Stimulated activated CD8-positive, alpha-beta memory T cell treated with anti-CD3 and anti-CD28 coated beads, Interleukin-7, amount 100 ng/mL, for 48 hours (primary cell): ENCODE results near the gene SLC9A7.
A peak's percentile ranks its signal among the peaks of the same experiment; 100 is the strongest.
"Not testable (repeated sequence)": the region's sequence is repeated elsewhere in the genome, so short reads cannot be mapped to it uniquely, and the experiment has no call there.

Experiments used
- DNase-seq, 2 donors: peaks; one replicate each; pipeline ENCODE4 v3.0.0-alpha.2; 2020; ENCODE audit warnings: low read depth in 1 of 2; ENCODE audit errors: extremely low read depth in 1 of 2

The SLC9A7 gene

DNA sequence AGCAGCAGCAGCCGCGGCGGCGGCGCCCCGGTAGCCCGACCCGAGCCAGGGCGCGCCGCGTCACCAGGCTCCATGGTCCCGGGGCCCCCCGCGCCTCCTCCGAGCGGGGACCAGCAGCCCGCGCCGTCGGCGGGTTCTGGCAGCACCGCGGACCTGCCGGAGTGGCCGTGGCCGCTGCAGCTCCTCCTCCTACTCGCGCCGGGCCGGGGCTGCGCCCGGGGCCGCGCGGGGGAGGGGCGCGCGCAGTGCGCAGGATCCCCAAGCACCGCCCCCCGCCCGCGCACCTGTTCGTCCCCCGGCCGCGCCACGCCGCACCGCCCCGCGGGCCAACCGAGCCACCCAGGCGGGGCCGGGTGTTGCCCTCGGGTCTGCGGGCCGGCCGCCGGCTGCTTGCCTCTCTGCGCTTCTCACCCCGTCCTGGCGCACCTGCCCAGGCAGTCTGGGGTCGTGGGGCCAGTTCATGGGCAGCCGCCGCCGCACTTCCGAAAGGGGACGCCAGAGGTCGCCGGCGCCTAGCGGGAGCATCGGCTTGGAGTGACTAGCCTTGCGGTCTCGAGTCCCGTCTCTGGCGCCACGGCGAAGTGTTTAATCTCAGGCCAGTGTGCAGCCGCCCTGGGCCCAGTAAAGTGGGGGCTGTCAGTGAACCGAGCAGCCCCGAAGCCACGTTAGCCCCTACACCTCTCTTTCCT lies at the start of gene SLC9A7:
SLC9A7 (minus strand) TSS at position 163 of the 689 bp plus-strand sequence; CDS start at position 74, 89 bp downstream.
- peak; percentile 47 to 59 for DNase-seq

DNA sequence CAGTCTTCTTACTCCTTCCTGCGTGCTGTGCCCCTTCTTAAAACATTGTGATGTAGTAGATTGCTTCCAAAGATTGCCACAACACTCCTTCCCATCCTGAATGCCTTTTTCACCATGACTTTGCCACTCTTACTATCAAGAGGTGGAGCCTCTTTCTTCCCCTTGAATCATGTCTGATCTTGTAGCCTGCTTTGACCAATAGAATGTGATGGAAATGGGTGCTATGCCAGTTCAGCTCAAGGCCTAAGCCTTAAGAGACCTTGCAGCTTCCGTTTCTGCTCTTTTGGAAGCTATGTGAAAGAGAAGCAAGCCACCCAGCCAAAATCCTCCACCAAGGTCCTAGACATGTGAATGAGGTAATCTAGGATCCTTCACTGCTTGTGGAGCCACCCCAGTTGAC lies 46.4 kb upstream of the SLC9A7 start:
- no peak for DNase-seq

DNA sequence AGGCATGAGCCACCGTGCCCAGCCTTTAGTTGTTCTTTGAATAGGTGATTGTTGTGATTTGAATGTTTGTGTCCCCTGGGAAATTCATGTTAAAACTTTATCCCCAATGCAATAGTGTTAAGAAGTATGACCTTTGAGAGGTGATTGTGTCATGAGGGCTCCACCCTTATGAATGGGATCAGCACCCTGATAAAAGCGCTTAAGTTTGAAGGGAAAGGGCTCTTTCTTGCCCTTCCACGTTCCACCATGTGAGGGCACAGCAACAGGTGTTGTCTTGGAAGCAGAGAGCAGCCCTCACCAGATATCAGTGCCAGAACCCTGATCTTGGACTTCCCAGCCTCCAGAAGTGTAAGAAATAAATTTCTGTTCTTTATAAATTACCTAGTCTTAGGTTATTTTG lies 44.2 kb upstream of the SLC9A7 start:
- DNase-seq: no peak

DNA sequence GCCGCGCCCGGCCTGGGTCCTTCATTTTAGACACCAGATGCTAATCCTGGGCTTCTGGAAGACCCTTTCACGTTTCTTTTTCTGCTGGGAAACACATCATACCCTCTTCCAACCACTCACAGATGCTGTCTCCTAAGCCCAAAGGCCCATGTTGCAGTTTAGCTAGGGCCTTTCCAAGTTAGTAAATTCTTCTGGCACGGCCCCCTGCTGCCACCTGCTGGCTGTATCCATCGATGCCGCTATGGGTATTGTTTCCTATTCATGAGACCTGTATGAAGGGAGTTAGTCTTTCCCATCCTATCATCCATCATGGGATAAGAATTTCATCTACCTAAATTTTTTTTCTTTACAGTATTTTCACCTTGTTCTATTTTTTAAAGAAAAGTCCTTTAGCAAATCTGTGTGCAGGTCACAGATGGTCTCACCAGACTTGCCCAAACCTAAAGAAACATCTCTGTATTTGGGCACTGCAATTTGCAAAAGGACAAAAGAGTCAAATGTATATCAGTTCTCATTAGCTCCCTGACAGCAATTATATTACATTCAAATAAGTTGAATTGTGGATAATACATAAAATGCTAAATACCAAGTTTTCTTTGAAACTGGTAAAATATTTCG lies 37.8 kb upstream of the SLC9A7 start:
- DNase-seq: peak; percentile 24 to 51

DNA sequence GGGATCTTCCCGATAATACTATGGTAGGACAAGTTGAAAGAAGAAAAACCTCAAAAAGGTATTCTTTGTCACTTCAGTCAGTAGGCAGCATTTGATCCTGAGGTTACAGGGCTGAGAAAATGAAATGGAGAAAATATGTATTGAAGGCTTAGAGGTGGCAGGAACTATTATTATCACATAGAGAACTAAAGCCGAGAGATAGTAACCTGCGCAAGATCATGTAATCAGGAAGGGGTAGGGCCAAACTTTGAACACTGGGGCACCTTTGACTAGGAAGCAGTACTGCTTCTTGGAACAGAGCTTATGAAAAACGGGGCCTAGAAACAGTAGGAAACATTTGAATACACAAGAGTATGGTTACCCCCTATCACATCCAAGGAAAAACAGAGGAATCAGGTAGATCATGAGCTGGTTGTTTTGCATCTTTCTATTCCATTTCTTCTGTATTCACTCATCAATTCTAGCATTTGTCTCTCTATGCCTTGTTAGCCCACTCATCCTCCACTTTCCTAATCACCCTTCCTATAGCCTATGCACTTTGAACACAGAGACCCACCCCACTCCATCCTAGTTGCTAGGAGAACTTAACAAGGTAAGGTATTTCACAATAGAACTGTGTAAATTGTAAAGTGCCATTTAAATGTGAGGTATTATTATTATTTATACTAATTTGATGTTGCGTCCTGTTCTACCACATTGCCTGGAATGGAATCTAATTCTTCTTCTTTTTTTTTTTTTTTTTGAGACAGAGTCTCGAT lies 34.6 kb upstream of the SLC9A7 start:
- DNase-seq: no peak

DNA sequence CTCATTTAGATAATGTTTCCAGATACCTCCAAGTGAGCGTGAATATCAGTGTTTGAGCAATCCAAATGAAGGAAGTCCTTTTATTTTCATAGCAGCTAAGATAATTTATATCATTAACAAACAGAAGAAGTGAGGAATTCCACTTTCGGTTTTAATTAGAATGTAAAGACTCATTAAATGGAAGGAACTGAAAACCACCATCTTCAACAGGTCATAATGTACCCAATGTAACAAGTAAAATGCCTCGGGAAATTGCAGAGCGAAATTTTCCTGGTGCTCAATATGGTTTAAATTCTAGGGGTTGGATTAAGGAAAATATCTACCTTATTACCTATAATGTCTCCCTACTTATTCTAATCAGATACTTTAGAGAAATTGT lies 33.9 kb upstream of the SLC9A7 start:
- DNase-seq: no peak

DNA sequence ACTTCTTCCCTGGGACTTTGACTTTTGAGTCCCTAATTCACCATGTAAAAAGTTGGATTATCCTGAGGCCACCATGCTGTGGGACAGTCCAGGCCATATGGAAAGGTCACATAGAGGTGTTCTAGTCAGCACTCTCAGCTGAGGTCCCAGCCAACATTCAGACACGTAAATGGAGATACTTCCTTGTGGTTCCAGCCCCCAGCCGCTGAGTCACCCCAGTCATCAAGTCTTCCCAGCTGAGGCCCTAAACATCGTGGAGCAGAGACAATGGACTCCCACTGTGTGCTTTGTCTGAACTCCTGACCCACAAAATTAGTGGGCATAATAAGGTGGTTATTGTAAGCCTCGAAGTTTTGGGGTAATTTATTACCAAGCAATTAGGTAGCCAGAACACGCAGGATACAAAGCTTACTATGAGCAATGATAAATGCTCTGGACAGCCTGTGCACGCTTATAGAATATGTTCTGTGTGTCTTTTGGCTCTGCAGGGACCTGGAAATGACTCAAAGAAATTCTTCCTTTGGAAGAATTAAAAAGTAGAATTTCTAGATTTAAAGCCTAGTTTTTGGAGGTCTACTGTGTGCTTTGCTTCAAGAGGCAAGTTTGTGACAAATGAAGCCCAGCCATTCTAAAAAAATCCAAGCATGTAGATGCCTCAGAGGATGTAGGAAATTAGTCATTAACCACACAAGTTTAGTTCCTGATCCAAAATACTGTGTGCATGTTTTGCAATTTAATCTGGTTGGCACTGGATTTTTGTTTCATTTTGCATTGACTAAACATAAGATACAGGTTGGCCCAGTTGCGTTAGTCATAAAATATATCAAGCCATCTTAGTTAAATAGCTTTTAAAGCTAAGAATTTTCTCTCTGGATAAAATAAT lies 33.2 kb upstream of the SLC9A7 start:
- DNase-seq: no peak

DNA sequence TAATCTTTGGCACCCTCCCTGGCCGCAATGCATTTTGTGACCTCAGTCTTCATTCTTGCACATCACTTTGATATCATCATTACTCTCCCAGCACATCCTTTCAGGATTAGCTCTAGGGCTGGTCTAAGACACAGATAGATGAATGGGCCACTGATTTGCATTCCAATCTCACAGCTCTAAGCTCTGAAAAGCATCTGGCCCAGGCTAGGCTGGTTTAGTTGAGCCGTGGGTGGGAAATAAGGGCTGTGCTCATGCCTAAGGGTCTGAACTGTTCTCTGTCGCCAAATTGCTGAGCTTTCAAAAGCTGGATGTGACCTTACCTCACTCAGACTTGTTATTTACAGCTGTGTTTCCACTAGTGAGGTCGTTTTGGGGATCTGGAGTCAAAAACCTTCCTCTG lies 30.0 kb upstream of the SLC9A7 start:
- DNase-seq: no peak

DNA sequence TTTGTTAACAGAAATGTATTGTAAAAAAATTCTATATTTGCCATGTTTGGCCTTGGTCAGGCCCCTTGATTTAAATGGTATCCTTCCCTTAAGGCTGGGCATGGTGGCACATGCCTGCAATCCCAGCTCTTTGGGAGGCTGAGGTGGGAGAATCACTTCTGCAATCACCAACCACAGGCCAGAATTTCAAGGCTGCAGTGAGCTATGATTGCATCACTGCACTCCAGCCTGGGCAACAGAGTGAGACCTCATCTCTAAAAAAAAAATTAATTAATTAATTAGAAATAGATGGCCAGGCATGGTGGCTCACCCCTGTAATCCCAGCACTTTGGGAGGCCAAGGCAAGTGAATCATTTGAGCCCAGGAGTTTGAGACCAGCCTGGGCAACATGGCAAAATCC lies 25.5 kb upstream of the SLC9A7 start:
- not testable (repeated sequence) for DNase-seq

DNA sequence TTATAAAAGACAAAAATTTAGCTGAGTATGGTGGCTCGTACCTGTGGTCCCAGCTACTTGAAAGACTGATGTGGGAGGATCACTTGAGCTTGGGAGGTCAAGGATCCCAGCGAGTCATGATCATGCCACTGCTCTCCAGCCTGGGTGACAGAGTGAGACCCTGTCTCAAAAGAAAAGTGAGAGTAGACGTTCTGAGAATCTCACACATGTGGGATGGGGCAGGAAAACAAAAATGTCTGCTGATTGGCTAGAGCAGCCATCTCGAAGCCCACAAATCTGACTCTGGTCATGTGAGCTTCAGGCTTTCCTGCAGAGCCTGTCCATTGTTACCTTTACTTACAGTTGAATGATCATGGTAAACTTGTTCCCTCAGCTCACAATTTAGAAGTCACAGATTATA lies 23.1 kb upstream of the SLC9A7 start:
- DNase-seq: no peak

DNA sequence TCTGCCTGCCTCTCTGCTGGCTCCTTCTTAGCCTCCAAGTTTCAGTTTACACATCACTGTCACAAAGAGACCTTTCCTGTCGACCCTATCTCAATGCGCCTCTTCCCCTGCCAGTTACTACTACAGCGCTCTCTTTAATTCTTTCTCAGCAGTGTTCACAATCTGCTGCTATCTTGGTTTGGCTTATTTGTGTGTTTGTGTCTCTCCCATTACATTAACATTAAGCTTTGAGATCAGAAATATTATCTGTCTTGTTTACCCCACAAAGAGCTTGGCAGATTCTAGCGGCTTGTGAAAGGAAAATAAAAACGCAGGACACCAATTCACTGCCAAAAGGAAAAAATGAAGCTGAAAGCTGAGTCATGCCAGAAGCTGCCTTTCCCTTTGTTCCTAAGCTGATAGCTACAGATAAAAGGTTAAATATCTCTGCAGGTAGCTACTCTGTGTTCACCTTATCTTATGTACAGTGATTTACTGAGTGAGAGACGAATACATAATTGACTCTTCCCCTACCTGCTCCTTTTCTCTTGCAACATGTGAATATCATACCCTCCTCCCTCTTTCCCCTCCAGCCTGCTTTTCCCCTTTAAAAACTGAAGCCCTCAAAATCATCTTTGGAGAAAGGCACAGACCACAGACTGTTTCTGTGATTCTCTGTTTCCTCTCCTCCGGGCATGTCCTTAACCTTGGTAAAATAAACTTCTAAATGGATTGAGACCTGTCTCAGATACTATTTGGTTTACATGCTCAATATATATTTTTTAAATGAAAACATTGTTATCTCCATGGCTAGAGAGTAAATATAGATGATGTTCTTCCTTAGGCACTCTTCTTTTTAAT lies 19.3 kb upstream of the SLC9A7 start:
- DNase-seq: no peak

DNA sequence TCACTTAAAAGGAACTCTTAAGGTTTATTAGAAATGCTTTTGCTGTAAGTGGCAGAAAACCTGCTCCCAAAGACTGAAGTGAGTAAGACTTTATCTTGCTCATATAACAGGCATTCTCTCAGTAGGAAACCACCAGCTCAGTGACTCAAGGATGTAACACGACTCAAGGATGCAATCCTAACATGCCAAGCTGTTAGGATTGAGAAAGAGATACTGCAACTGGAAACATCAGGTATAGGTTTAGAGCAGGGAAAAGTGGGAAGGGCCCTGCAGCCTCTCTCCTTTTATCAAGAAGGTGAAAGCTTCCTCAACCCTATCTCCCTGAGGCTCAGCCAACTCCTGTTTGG lies 11.9 kb upstream of the SLC9A7 start:
- DNase-seq: no peak

DNA sequence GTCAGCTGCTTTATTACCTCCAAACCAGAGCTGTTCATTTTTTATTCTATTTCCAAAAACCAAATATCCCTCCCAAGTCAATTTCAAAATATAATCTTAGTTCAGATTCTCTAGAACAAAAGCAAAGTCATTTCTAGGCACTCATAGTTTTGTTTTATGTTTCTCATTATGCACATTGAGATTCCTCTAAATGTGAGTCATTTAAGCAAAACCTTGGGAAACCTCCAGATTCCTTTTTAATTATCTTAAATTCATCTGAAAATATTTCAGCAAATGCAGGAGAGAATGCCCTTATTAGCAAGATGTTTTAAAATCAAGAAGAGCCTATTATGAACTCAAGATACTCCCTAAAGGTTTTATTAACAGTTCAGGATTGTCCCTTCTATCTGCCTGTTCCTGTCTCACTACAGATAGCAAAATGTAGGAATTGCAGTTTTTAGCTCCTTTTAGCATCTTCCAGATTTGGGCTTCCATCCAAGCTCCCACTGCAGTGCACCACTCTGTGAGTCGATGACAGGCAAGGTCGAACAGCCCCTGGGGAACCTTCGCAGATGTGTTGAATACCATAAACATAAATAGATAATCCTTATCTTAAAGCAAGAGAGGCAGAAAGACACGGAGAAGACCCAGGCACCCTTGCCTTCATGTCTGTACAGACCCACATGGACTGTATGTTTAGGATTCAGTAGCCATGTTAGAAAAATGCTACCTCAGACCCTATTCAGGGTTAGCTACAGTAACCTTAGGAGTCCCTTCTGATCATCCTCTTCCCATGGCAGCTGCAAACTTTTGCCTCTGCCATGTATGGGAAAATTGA lies 11.3 kb upstream of the SLC9A7 start:
- DNase-seq: no peak

DNA sequence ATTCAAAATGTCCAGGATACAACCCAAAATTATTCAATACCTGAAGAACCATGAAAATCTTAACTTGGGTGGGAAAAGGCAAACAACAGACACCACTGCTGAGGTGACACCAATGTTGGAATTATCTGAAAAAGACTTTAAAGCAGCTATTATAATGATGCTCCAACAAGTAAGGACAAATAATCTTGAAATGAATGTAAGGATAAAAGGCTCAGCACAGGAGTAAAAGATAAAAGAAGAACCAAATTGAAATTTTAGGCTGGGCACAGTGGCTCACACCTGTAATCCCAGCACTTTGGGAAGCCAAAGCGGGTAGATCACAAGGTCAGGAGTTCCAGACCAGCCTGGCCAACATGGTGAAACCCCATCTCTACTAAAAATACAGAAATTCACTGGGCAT lies 4.0 kb upstream of the SLC9A7 start:
- DNase-seq: no peak

DNA sequence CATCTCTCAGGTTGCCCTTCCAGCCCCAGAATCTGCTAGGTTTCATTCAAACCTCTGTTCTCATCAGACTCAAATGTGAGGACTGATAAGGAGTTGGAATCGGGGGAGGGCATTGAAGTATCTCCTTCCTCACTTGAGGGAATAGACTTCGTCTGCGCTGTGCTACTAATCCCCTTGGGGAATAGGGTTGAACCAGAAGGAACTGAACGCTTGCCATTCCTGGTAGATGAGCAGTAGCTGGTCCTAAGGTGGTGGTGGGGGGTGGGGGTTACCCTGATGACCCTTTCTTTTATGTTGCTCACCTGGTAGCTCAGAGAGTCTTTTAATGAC lies 692 bp upstream of the SLC9A7 start:
- DNase-seq: no peak

DNA sequence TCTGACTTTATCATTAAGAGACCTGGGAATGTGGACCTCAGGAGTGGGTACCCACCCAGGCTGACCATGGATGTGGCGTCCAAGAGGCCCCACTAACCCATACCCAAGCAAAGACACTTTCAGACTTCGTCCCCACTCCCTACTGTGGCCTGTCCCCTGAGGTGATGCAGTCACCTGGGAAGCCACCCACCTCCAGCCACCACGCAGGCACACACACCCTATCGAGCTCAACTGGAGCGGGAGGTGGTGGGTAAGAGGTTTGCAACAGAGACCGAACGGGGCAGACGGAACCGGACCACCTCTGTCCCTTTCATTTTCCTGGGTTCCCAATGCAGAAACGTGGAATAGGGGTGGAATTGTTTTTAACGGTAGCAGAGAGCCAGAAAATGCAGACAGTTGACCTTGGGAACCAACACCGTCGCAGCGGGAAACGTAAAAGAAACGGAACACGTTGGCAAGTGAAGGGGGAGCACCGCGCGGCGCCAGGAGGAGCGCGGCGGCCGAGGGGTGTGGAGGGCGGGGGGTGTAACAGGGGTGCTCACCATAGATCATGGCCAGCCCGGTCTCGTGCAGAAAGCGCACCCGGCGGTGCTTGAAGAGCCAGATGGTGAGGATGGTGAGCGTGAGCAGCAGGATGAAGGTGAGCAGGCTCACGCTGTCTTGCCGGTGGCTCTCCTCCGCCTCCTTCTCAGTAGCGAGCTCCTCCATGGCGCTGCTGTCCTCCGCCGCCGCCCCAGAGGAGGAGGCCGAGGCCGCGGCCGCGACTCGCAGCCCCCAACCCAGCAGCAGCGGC lies 559 bp downstream of the SLC9A7 start:
- DNase-seq: no peak

DNA sequence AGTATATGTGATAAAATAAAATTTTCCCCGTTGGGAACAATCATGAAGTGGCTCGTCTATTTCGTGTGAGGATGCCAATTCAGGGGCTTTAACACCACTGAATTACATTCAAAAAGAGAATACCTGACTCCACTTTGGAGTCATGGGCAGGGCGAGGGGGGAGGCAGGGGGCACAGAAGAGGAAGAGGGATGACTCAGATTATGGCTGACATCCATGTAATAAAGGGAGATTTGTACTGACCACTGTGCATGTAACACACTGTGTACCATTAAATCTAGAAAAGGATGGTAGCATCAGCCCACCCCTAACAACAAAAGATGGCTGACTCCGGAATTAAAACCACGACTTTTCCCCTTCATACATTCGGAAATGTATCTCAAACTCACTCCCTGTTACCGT lies 1.3 kb downstream of the SLC9A7 start:
- DNase-seq: no peak

DNA sequence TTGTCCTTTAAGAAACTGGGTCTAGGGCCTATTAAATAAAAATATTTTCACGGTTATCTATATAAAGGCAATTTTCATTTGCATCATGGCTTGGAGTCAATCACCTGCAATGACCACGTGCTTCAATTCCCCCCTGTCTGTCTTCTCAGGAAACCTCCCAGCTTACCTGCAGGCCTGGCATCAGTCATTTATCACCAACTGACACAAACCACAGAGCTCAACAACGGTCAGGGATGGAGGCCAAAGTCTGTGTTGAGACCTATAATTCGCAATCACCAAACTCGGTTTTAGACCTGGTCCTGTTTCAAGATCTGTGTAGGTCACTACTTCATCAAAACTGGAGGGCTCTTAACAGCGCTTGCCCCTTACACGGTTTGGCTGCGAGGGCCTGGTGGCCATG lies 1.9 kb downstream of the SLC9A7 start:
- no peak for DNase-seq

DNA sequence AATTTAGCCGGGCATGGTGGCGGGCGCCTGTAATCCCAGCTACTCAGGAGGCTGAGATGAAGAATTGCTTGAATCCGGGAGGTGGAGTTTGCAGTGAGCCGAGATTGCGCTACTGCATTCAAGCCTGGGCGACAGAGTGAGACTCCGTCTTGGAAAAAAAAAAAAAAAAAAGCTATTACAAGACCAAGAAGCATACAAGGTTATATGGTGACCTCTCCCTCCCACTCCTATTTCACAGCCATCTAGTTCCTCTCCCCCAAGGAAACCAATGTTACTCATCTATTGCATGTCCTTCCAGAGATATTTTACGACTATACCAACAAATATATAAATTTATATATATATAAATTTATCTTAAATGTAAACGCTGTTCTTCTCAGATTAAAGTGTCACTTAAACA lies 3.2 kb downstream of the SLC9A7 start:
- no peak for DNase-seq
